HepG2 (cell line): ENCODE measurements around the gene SMAD7. TPM values are rescaled to one million over a fixed set of nuclear protein-coding genes. Genes with fewer than 3 reads are reported as not detected.

ENCODE experiments used
- ATF5 ChIP-seq: sonication (generic); formaldehyde crosslinking; IDR thresholded peaks from 2 replicates; pipeline ENCODE4 v1.4.0; 2020; ENCODE audit warnings: mild to moderate bottlenecking, low read depth, missing genetic modification reagents
- DPF2 ChIP-seq: sonication (generic); formaldehyde crosslinking; IDR thresholded peaks from 2 replicates; pipeline ENCODE4 v1.4.0; 2020; ENCODE audit warnings: mild to moderate bottlenecking, low read depth, missing genetic modification reagents, borderline replicate concordance
- DRAP1 ChIP-seq: IDR thresholded peaks from 2 replicates; pipeline ENCODE4 v1.6.1; 2016; ENCODE audit warnings: missing genetic modification reagents, missing compliant biosample characterization
- ELK4 ChIP-seq: sonication (generic); formaldehyde crosslinking; IDR thresholded peaks from 2 replicates; pipeline ENCODE4 v1.9.0; 2021; ENCODE audit warnings: missing genetic modification reagents, borderline replicate concordance
- FOXO4 ChIP-seq: sonication (generic); formaldehyde crosslinking; conservative IDR thresholded peaks from 2 replicates; pipeline ENCODE4 v1.8.1; 2023; ENCODE audit warnings: missing genetic modification reagents
- IRF2 ChIP-seq: IDR thresholded peaks from 2 replicates; pipeline ENCODE4 v1.6.1; 2018; ENCODE audit warnings: missing genetic modification reagents, missing compliant biosample characterization
- MAZ ChIP-seq, 2 experiments: sonication (generic) in 1 of 2; formaldehyde crosslinking in 1 of 2; IDR thresholded peaks; 2 replicates each; pipeline versions ENCODE4 v1.5.0 to v1.6.1; 2012 to 2020; ENCODE audit warnings: low read depth in 2 of 2, mild to moderate bottlenecking in 2 of 2, borderline replicate concordance in 1 of 2, improper control_type of control experiment in 1 of 2, low read length in 1 of 2, missing genetic modification reagents in 1 of 2, moderate library complexity in 1 of 2
- MNT ChIP-seq: fragments of 450-650 bp; IDR thresholded peaks from 2 replicates; pipeline ENCODE4 v1.6.1; 2016
- NFIB ChIP-seq: sonication (generic); formaldehyde crosslinking; IDR thresholded peaks from 2 replicates; pipeline ENCODE4 v1.9.0; 2021; ENCODE audit warnings: missing genetic modification reagents, mild to moderate bottlenecking, borderline replicate concordance
- PAXIP1 ChIP-seq: sonication (generic); formaldehyde crosslinking; conservative IDR thresholded peaks from 2 replicates; pipeline ENCODE4 v1.4.0; 2020; ENCODE audit warnings: mild to moderate bottlenecking, missing genetic modification reagents, moderate library complexity
- SNRNP70 ChIP-seq: fragments of 200-400 bp; formaldehyde crosslinking; IDR thresholded peaks from 2 replicates; pipeline ENCODE4 v1.6.1; 2017; ENCODE audit warnings: mild to moderate bottlenecking, low read depth, low read length, moderate library complexity
- YEATS2 ChIP-seq: sonication (generic); formaldehyde crosslinking; IDR thresholded peaks from 2 replicates; pipeline ENCODE4 v1.4.0; 2020; ENCODE audit warnings: missing genetic modification reagents, borderline replicate concordance
- ZIK1 ChIP-seq: sonication (generic); formaldehyde crosslinking; IDR thresholded peaks from 2 replicates; pipeline ENCODE4 v1.5.0; 2020; ENCODE audit warnings: mild to moderate bottlenecking, low read depth, missing genetic modification reagents, borderline replicate concordance
- ZNF34 ChIP-seq: sonication (generic); formaldehyde crosslinking; IDR thresholded peaks from 2 replicates; pipeline ENCODE4 v1.4.0; 2020; ENCODE audit warnings: mild to moderate bottlenecking, missing genetic modification reagents, borderline replicate concordance
- ZNF547 ChIP-seq: sonication (generic); formaldehyde crosslinking; IDR thresholded peaks from 2 replicates; pipeline ENCODE4 v1.5.1; 2020; ENCODE audit warnings: mild to moderate bottlenecking, missing genetic modification reagents
- ZNF556 ChIP-seq: sonication (generic); formaldehyde crosslinking; IDR thresholded peaks from 2 replicates; pipeline ENCODE4 v1.4.0; 2020; ENCODE audit warnings: mild to moderate bottlenecking, missing genetic modification reagents, borderline replicate concordance
- ZNF572 ChIP-seq: sonication (generic); formaldehyde crosslinking; IDR thresholded peaks from 2 replicates; pipeline ENCODE4 v1.5.1; 2020; ENCODE audit warnings: mild to moderate bottlenecking, missing genetic modification reagents
- ZNF7 ChIP-seq: IDR thresholded peaks from 2 replicates; pipeline ENCODE4 v1.6.1; 2016; ENCODE audit warnings: missing biosample characterization, missing genetic modification reagents
- polyA plus RNA-seq, 8 experiments: library from polyadenylated mRNA; depleted of rRNA in 3 of 8; stranded (reverse) in 7 of 8; unstranded in 1 of 8; fragments of >200 nt; fragmentation: Illumina TruSeq in 4 of 8; extraction: Trizol in 4 of 8; gene quantifications; 2 replicates each; pipeline versions ENCODE4 v1.2.1 to v1.2.3, GENCODE V29; 2011 to 2016; ENCODE audit warnings: low read depth in 4 of 8, missing spikeins in 1 of 8, mixed read lengths in 1 of 8; ENCODE audit not compliant: insufficient read depth in 1 of 8
- total RNA-seq, 5 experiments: library from RNA; depleted of rRNA; stranded (reverse); fragments of >200 nt; fragmentation: Illumina TruSeq; extraction: Trizol; gene quantifications; 2 replicates each; pipeline ENCODE4 v1.2.3, GENCODE V29; 2016; ENCODE audit warnings: low read depth in 1 of 5

Gene SMAD7
- total and polyA plus RNA-seq, 2 of the 13 experiments (the other 11 are each of a cell fraction or from before 2014, with no cell fraction given), result 17.4 to 24.7 TPM

- TF ChIP-seq PAXIP1, result peak; percentile 92
- TF ChIP-seq ZIK1, result no peak
- TF ChIP-seq SNRNP70, result no peak
- TF ChIP-seq MNT, result peak; percentile 56
- peak; percentile 67; the same call in 1 of the 2 replicates for TF ChIP-seq ZNF556 (CRISPR knock-in tag)
- TF ChIP-seq DPF2 (CRISPR knock-in tag), result peak; percentile 48
- no peak for TF ChIP-seq ATF5
- 0 out of 2 replicates have a peak, but pooled peaks have one; percentile 38 for TF ChIP-seq IRF2
- TF ChIP-seq MAZ (IDR thresholded peaks at IDR 0.05; ENCODE audit: borderline replicate concordance, low read depth, low read length), result peak; percentile 64; the same call in 1 of the 2 replicates
- TF ChIP-seq MAZ (CRISPR knock-in tag; IDR thresholded peaks at IDR 0.05; ENCODE audit: low read depth), result peak; percentile 75; the same call in 1 of the 2 replicates
- TF ChIP-seq NFIB, result no peak
- no peak for TF ChIP-seq YEATS2 (CRISPR knock-in tag)
- TF ChIP-seq ELK4 (CRISPR knock-in tag), result no peak
- no peak for TF ChIP-seq FOXO4
- TF ChIP-seq ZNF547 (CRISPR knock-in tag), result 0 out of 2 replicates have a peak, but pooled peaks have one; percentile 22
- no peak for TF ChIP-seq ZNF7
- peak; percentile 54 for TF ChIP-seq DRAP1 (CRISPR knock-in tag)
- TF ChIP-seq ZNF572, result no peak
- no peak for TF ChIP-seq ZNF34 (CRISPR knock-in tag)
Observed at GRCh38 chr18:48929941-48930713, 20.6 kb downstream of the SMAD7 start (continued).
